ENCODE results near the gene PLN. TPM values are rescaled to one million over a fixed set of nuclear protein-coding genes. Genes with fewer than 3 reads are reported as not detected.

The PLN gene
- total RNA-seq, 1 experiment from 2014 or later, result not detected

DNA sequence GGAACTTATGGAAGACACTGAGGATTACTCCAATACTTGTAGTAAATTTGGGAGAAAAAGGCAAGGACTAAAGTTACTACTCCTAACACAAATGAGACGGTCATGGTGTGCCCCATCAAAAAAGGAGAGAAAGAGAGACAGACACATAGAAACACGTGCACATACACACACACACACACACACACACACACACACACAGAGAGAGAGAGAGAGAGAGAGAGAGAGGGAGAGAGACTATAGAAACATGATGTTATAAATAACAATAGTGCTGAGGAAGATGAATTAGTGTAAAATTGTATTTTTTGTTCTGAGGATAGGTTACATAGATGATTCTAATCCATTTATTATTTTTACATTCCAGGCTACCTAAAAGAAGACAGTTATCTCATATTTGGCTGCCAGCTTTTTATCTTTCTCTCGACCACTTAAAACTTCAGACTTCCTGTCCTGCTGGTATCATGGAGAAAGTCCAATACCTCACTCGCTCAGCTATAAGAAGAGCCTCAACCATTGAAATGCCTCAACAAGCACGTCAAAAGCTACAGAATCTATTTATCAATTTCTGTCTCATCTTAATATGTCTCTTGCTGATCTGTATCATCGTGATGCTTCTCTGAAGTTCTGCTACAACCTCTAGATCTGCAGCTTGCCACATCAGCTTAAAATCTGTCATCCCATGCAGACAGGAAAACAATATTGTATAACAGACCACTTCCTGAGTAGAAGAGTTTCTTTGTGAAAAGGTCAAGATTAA, 10.5 kb downstream of the PLN start:
- H2AFZ ChIP-seq, result no peak overlapping the region
- intact Hi-C loops (cut with micrococcal nuclease; ENCODE audit: unreplicated experiment), result loop anchor here (10.0 kb wide), 2 partner anchors 714 to 1214 kb away; no protein-coding TSS in a partner anchor
- no peak for TF ChIP-seq EZH2 (IDR thresholded peaks at IDR 0.05; ENCODE audit: low read depth)
- TF ChIP-seq, protein P1, sequence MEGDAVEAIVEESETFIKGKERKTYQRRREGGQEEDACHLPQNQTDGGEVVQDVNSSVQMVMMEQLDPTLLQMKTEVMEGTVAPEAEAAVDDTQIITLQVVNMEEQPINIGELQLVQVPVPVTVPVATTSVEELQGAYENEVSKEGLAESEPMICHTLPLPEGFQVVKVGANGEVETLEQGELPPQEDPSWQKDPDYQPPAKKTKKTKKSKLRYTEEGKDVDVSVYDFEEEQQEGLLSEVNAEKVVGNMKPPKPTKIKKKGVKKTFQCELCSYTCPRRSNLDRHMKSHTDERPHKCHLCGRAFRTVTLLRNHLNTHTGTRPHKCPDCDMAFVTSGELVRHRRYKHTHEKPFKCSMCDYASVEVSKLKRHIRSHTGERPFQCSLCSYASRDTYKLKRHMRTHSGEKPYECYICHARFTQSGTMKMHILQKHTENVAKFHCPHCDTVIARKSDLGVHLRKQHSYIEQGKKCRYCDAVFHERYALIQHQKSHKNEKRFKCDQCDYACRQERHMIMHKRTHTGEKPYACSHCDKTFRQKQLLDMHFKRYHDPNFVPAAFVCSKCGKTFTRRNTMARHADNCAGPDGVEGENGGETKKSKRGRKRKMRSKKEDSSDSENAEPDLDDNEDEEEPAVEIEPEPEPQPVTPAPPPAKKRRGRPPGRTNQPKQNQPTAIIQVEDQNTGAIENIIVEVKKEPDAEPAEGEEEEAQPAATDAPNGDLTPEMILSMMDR (conservative IDR thresholded peaks at IDR 0.05), result no peak

DNA sequence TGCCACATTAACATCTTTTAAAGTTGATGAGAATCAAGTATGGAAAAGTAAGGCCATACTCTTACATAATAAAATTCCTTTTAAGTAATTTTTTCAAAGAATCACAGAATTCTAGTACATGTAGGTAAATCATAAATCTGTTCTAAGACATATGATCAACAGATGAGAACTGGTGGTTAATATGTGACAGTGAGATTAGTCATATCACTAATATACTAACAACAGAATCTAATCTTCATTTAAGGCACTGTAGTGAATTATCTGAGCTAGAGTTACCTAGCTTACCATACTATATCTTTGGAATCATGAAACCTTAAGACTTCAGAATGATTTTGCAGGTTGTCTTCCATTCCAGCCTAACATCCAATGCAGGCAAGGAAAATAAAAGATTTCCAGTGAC, 11.6 kb downstream of the PLN start:
- no TSS peak for BruUV-seq (replicated peaks)
- TF ChIP-seq EZH2 (IDR thresholded peaks at IDR 0.05; ENCODE audit: low read depth), result no peak
- TF ChIP-seq, protein P1 (conservative IDR thresholded peaks at IDR 0.05), result no peak

More for the DNA sequence above, 10.5 kb downstream of the PLN start:
- Histone ChIP-seq H3K9me2 (ENCODE audit: insufficient read depth) (no peaks in the 10 kb centered on the region), H3K4me2 (no peak overlapping the region), H3K36me3 (ENCODE audit: low read depth) (no peaks in the 10 kb centered on the region), H3K4me3 (no peak overlapping the region), H3K27ac (no peak overlapping the region), H3K79me2 (ENCODE audit: low read depth) (no peaks in the 10 kb centered on the region), H3K9me3 (ENCODE audit: insufficient read depth, low read depth) (no peaks in the 10 kb centered on the region), H3K4me1 (replicated peaks; ENCODE audit: insufficient read depth) (no peaks in the 10 kb centered on the region), H4K20me1 (ENCODE audit: insufficient read depth) (no peaks in the 10 kb centered on the region), H3K27me3 (ENCODE audit: insufficient read depth, low read depth) (no peaks in the 10 kb centered on the region), H3F3A (ENCODE audit: insufficient read depth, low read depth) (no peaks in the 10 kb centered on the region)
- POLR2A ChIA-PET (ENCODE audit: unreplicated experiment), result no interaction called here
- DNase-seq, result no peak
- no TSS peak for BruUV-seq (replicated peaks)
- CTCF ChIA-PET, result no interaction called here

DNA sequence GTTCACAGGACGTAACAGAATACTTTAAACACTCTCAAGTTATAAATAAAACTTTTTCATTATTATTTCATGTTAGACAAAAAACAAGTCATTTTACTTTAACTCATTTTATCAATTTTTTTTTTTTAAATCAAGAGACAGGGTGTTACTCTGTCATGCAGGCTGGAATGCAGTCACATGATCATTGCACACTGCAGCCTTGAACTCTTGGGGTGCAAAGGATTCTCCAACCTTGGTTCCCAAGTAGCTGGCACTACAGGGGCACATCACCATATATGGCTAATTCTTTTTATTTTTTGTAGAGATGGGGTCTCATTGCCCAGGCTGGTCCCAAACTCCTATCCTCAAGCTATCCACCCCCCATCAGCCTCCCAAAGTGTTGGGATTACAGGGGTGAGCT, 14.2 kb downstream of the PLN start:
- no peak for DNase-seq
- H3K27me3 ChIP-seq (ENCODE audit: insufficient read depth, low read depth), result no peaks in the 10 kb centered on the region
- no peak overlapping the region for H3K27ac ChIP-seq
- no peaks in the 10 kb centered on the region for H3F3A ChIP-seq (ENCODE audit: insufficient read depth, low read depth)
- no peaks in the 10 kb centered on the region for H4K20me1 ChIP-seq (ENCODE audit: insufficient read depth)
- H3K4me2 ChIP-seq, result no peak overlapping the region
- TF ChIP-seq EZH2 (IDR thresholded peaks at IDR 0.05; ENCODE audit: low read depth), result no peak
- TF ChIP-seq, protein P1 (conservative IDR thresholded peaks at IDR 0.05), result no peak
- H2AFZ ChIP-seq, result no peak overlapping the region
- H3K9me3 ChIP-seq (ENCODE audit: insufficient read depth, low read depth), result no peaks in the 10 kb centered on the region
- CTCF ChIA-PET, result no interaction called here
- H3K4me3 ChIP-seq, result no peak overlapping the region
- no peaks in the 10 kb centered on the region for H3K9me2 ChIP-seq (ENCODE audit: insufficient read depth)
- peaks cover 8% of the 10 kb centered on the region; the same call in 1 of the 2 replicates for H3K36me3 ChIP-seq (ENCODE audit: low read depth)
- H3K79me2 ChIP-seq (ENCODE audit: low read depth), result no peaks in the 10 kb centered on the region
- H3K4me1 ChIP-seq (replicated peaks; ENCODE audit: insufficient read depth), result no peaks in the 10 kb centered on the region
- no TSS peak for BruUV-seq (replicated peaks)
- POLR2A ChIA-PET (ENCODE audit: unreplicated experiment), result no interaction called here
- intact Hi-C loops (cut with micrococcal nuclease; ENCODE audit: unreplicated experiment), result loop anchor here (10.0 kb wide), 2 partner anchors 333 to 413 kb away; partner anchors contain the start of gene ASF1A

More for the DNA sequence above, 11.6 kb downstream of the PLN start:
- H4K20me1 ChIP-seq (ENCODE audit: insufficient read depth), result no peaks in the 10 kb centered on the region
- H2AFZ ChIP-seq, result no peak overlapping the region
- H3K9me3 ChIP-seq (ENCODE audit: insufficient read depth, low read depth), result no peaks in the 10 kb centered on the region
- intact Hi-C loops (cut with micrococcal nuclease; ENCODE audit: unreplicated experiment), result loop anchor here (10.0 kb wide), 4 partner anchors 335 to 1215 kb away; partner anchors contain the start of gene ASF1A
- no peak overlapping the region for H3K4me2 ChIP-seq
- H3K36me3 ChIP-seq (ENCODE audit: low read depth), result 0 out of 2 replicates have a peak, but pooled peaks cover 7% of the 10 kb centered on the region
- H3K27ac ChIP-seq, result no peak overlapping the region
- POLR2A ChIA-PET (ENCODE audit: unreplicated experiment), result no interaction called here
- H3K79me2 ChIP-seq (ENCODE audit: low read depth), result no peaks in the 10 kb centered on the region
- no peaks in the 10 kb centered on the region for H3K27me3 ChIP-seq (ENCODE audit: insufficient read depth, low read depth)
- no peaks in the 10 kb centered on the region for H3F3A ChIP-seq (ENCODE audit: insufficient read depth, low read depth)
- no peak overlapping the region for H3K4me3 ChIP-seq
- H3K4me1 ChIP-seq (replicated peaks; ENCODE audit: insufficient read depth), result no peaks in the 10 kb centered on the region
- no peaks in the 10 kb centered on the region for H3K9me2 ChIP-seq (ENCODE audit: insufficient read depth)
- CTCF ChIA-PET, result interaction anchor here (0.7 kb wide), 1 partner anchor 546 kb away, joined by 4 read pairs; no protein-coding TSS in a partner anchor
- DNase-seq, result no peak

Data from PC-9 (cell line).